ENCODE results near the gene SPATS2.

SPATS2 gene

GRCh38 chr12:49417558-49417957 is 50.3 kb downstream of the SPATS2 start:
- H3K27me3 ChIP-seq (ENCODE audit: control insufficient read depth, low read length), result no peaks in the 10 kb centered on the region
- H3K4me1 ChIP-seq (ENCODE audit: control insufficient read depth, low read length), result no peaks in the 10 kb centered on the region
- no peaks in the 10 kb centered on the region for H3K36me3 ChIP-seq (ENCODE audit: control insufficient read depth, low read length)
- no peaks in the 10 kb centered on the region for H3K9me3 ChIP-seq (ENCODE audit: control insufficient read depth, insufficient read depth, low read length)
- H3K4me2 ChIP-seq (ENCODE audit: low read length), result no peak overlapping the region
- H3K27ac ChIP-seq (ENCODE audit: low read depth, low read length), result no peak overlapping the region
- H4K20me1 ChIP-seq (ENCODE audit: control insufficient read depth, insufficient read depth, low read depth, low read length), result no peaks in the 10 kb centered on the region
- peaks cover 25% of the 10 kb centered on the region for H3K79me2 ChIP-seq (ENCODE audit: control insufficient read depth, low read length)
- H3K9me2 ChIP-seq (replicated peaks; ENCODE audit: control insufficient read depth, low read length), result no peaks in the 10 kb centered on the region
- TF ChIP-seq CTCF (IDR thresholded peaks at IDR 0.05; ENCODE audit: low read depth, low read length, poor library complexity, severe bottlenecking) (no peak), EZH2phosphoT487 (IDR thresholded peaks at IDR 0.05; ENCODE audit: borderline replicate concordance, low read length) (no peak)
- H3K4me3 ChIP-seq (ENCODE audit: low read length), result no peak overlapping the region
- H3F3A ChIP-seq (ENCODE audit: control insufficient read depth, insufficient read depth), result no peaks in the 10 kb centered on the region

- H3K79me2 ChIP-seq (ENCODE audit: control insufficient read depth, low read length), result peaks cover 23% of the 10 kb centered on the region
- no peaks in the 10 kb centered on the region for H4K20me1 ChIP-seq (ENCODE audit: control insufficient read depth, insufficient read depth, low read depth, low read length)
These were observed 53.3 kb downstream of the SPATS2 start for GRCh38 chr12:49420556-49420955.

GRCh38 chr12:49422114-49422513 is 54.9 kb downstream of the SPATS2 start:
- no peak for TF ChIP-seq EZH2phosphoT487 (IDR thresholded peaks at IDR 0.05; ENCODE audit: borderline replicate concordance, low read length)
- TF ChIP-seq CTCF (IDR thresholded peaks at IDR 0.05; ENCODE audit: low read depth, low read length, poor library complexity, severe bottlenecking), result no peak
- no peaks in the 10 kb centered on the region for H3K9me3 ChIP-seq (ENCODE audit: control insufficient read depth, insufficient read depth, low read length)
- peaks cover 6% of the 10 kb centered on the region for H3K36me3 ChIP-seq (ENCODE audit: control insufficient read depth, low read length)
- H3K27ac ChIP-seq (ENCODE audit: low read depth, low read length), result no peak overlapping the region
- H3K9me2 ChIP-seq (replicated peaks; ENCODE audit: control insufficient read depth, low read length), result no peaks in the 10 kb centered on the region
- H3K79me2 ChIP-seq (ENCODE audit: control insufficient read depth, low read length), result peaks cover 23% of the 10 kb centered on the region
- no peaks in the 10 kb centered on the region for H3K27me3 ChIP-seq (ENCODE audit: control insufficient read depth, low read length)
- H4K20me1 ChIP-seq (ENCODE audit: control insufficient read depth, insufficient read depth, low read depth, low read length), result no peaks in the 10 kb centered on the region
- H3K4me2 ChIP-seq (ENCODE audit: low read length), result no peak overlapping the region
- no peak overlapping the region for H3K4me3 ChIP-seq (ENCODE audit: low read length)
- no peaks in the 10 kb centered on the region for H3K4me1 ChIP-seq (ENCODE audit: control insufficient read depth, low read length)
- H3F3A ChIP-seq (ENCODE audit: control insufficient read depth, insufficient read depth), result no peaks in the 10 kb centered on the region

More at GRCh38 chr12:49420556-49420955, 53.3 kb downstream of the SPATS2 start:
- H3K4me2 ChIP-seq (ENCODE audit: low read length), result no peak overlapping the region
- H3K27me3 ChIP-seq (ENCODE audit: control insufficient read depth, low read length), result no peaks in the 10 kb centered on the region
- TF ChIP-seq EZH2phosphoT487 (IDR thresholded peaks at IDR 0.05; ENCODE audit: borderline replicate concordance, low read length), result no peak
- no peak for TF ChIP-seq CTCF (IDR thresholded peaks at IDR 0.05; ENCODE audit: low read depth, low read length, poor library complexity, severe bottlenecking)
- no peaks in the 10 kb centered on the region for H3K36me3 ChIP-seq (ENCODE audit: control insufficient read depth, low read length)
- H3K9me2 ChIP-seq (replicated peaks; ENCODE audit: control insufficient read depth, low read length), result no peaks in the 10 kb centered on the region
- H3K4me1 ChIP-seq (ENCODE audit: control insufficient read depth, low read length), result no peaks in the 10 kb centered on the region
- H3K9me3 ChIP-seq (ENCODE audit: control insufficient read depth, insufficient read depth, low read length), result no peaks in the 10 kb centered on the region
- H3K4me3 ChIP-seq (ENCODE audit: low read length), result no peak overlapping the region
- H3K27ac ChIP-seq (ENCODE audit: low read depth, low read length), result no peak overlapping the region
- no peaks in the 10 kb centered on the region for H3F3A ChIP-seq (ENCODE audit: control insufficient read depth, insufficient read depth)
